Parathyroid adenoma (tissue), 2 donors: ENCODE measurements around the gene SEC24A.
"Not testable (repeated sequence)": the region's sequence is repeated elsewhere in the genome, so short reads cannot be mapped to it uniquely, and the experiment has no call there.

Experiments used
- H2AFZ ChIP-seq: fragments of 300-600 bp; sonication (generic); one replicate; pipeline ENCODE4 v1.7.0; 2017; ENCODE audit warnings: antibody characterized with exemption, mild to moderate bottlenecking
- H3K27ac ChIP-seq: fragments of 300-600 bp; sonication (generic); one replicate; pipeline ENCODE4 v1.7.0; 2017
- H3K27me3 ChIP-seq: fragments of 300-600 bp; sonication (generic); one replicate; pipeline ENCODE4 v1.7.0; 2017; ENCODE audit warnings: low read length; ENCODE audit not compliant: control insufficient read depth, insufficient read depth
- H3K36me3 ChIP-seq: fragments of 300-600 bp; sonication (generic); one replicate; pipeline ENCODE4 v1.7.0; 2017; ENCODE audit warnings: low read length; ENCODE audit not compliant: control insufficient read depth, insufficient read depth
- H3K4me1 ChIP-seq: fragments of 300-600 bp; sonication (generic); one replicate; pipeline ENCODE4 v1.7.0; 2017; ENCODE audit warnings: control low read depth
- H3K4me2 ChIP-seq: fragments of 300-600 bp; sonication (generic); one replicate; pipeline ENCODE4 v1.7.0; 2017; ENCODE audit warnings: low read length
- H3K4me3 ChIP-seq: fragments of 300-600 bp; sonication (generic); one replicate; pipeline ENCODE4 v1.7.0; 2017; ENCODE audit warnings: low read depth, low read length
- H3K79me2 ChIP-seq: fragments of 300-600 bp; sonication (generic); one replicate; pipeline ENCODE4 v1.7.0; 2017; ENCODE audit warnings: control low read depth
- H3K9ac ChIP-seq: fragments of 300-600 bp; sonication (generic); one replicate; pipeline ENCODE4 v1.7.0; 2017; ENCODE audit warnings: mild to moderate bottlenecking
- H3K9me3 ChIP-seq: fragments of 300-600 bp; sonication (generic); one replicate; pipeline ENCODE4 v1.7.0; 2017; ENCODE audit warnings: low read length; ENCODE audit not compliant: control insufficient read depth
- CTCF ChIP-seq: fragments of 300-600 bp; sonication (generic); IDR thresholded peaks from one replicate; pipeline ENCODE4 v1.7.0; 2017; ENCODE audit warnings: antibody characterized with exemption, mild to moderate bottlenecking
- donor health status: primary hyperparathyroidism.

The SEC24A gene

GRCh38 chr5:134648425-134649162 is at the start of gene SEC24A:
SEC24A (plus strand) TSS chr5:134648785; CDS start chr5:134649077, 292 bp downstream.
- Histone ChIP-seq H3K79me2 (peaks cover 38% of the 10 kb centered on the region), H2AFZ (peak within 1 kb of the TSS; percentile 92), H3K4me1 (peaks cover 3% of the 10 kb centered on the region), H3K9ac (peak within 1 kb of the TSS; percentile 97), H3K4me2 (peak within 1 kb of the TSS; percentile 84), H3K9me3 (no peaks in the 10 kb centered on the region), H3K36me3 (no peaks in the 10 kb centered on the region), H3K27ac (peak within 1 kb of the TSS; percentile 93), H3K27me3 (no peaks in the 10 kb centered on the region), H3K4me3 (peak within 1 kb of the TSS; percentile 82)
- TF ChIP-seq CTCF = no peak

- not testable (repeated sequence) for H3K9ac ChIP-seq, H3K9me3 ChIP-seq, H3K79me2 ChIP-seq, H2AFZ ChIP-seq, H3K27ac ChIP-seq, H3K36me3 ChIP-seq, H3K4me2 ChIP-seq, H3K4me1 ChIP-seq, H3K27me3 ChIP-seq, H3K4me3 ChIP-seq
These were observed 48.8 kb upstream of the SEC24A start for GRCh38 chr5:134599820-134600219.

- H3K9ac ChIP-seq = no peak overlapping the region
- H2AFZ ChIP-seq = no peak overlapping the region
- no peak overlapping the region for H3K27ac ChIP-seq
- no peaks in the 10 kb centered on the region for H3K79me2 ChIP-seq
- no peak overlapping the region for H3K4me3 ChIP-seq
- H3K4me1 ChIP-seq = no peaks in the 10 kb centered on the region
- no peaks in the 10 kb centered on the region for H3K9me3 ChIP-seq
- no peaks in the 10 kb centered on the region for H3K27me3 ChIP-seq
- H3K4me2 ChIP-seq = no peak overlapping the region
- TF ChIP-seq CTCF = no peak
- H3K36me3 ChIP-seq = no peaks in the 10 kb centered on the region
These were observed 48.0 kb upstream of the SEC24A start for GRCh38 chr5:134600600-134600999.

- H3K9me3 ChIP-seq = no peaks in the 10 kb centered on the region
- H3K9ac ChIP-seq = no peak overlapping the region
- no peaks in the 10 kb centered on the region for H3K27me3 ChIP-seq
- no peak overlapping the region for H3K4me3 ChIP-seq
- H3K79me2 ChIP-seq = no peaks in the 10 kb centered on the region
- H2AFZ ChIP-seq = no peak overlapping the region
- no peak overlapping the region for H3K27ac ChIP-seq
- TF ChIP-seq CTCF = no peak
- no peaks in the 10 kb centered on the region for H3K4me1 ChIP-seq
- no peak overlapping the region for H3K4me2 ChIP-seq
- no peaks in the 10 kb centered on the region for H3K36me3 ChIP-seq
These were observed 45.5 kb upstream of the SEC24A start for GRCh38 chr5:134603059-134603458.

- Histone ChIP-seq H3K4me1 (no peaks in the 10 kb centered on the region), H3K9me3 (no peaks in the 10 kb centered on the region), H3K27ac (no peak overlapping the region), H3K4me2 (no peak overlapping the region), H3K9ac (no peak overlapping the region), H3K36me3 (no peaks in the 10 kb centered on the region), H3K4me3 (no peak overlapping the region), H3K79me2 (no peaks in the 10 kb centered on the region), H2AFZ (no peak overlapping the region), H3K27me3 (no peaks in the 10 kb centered on the region)
- TF ChIP-seq CTCF = no peak
These were observed 43.7 kb upstream of the SEC24A start for GRCh38 chr5:134604908-134605307.
